Upper lobe of left lung (tissue), 6 donors: ENCODE results near the gene DDIT3. TPM values are rescaled to one million over a fixed set of nuclear protein-coding genes. Genes with fewer than 3 reads are reported as not detected.

ENCODE experiments used
- ATAC-seq, 2 donors: fragments of 200-7000 bp; cut with Tn5 transposase; one replicate each; pipeline ENCODE4 v1.9.1; 2022; ENCODE audit warnings: mild to moderate bottlenecking in 2 of 2, moderate library complexity in 2 of 2; ENCODE audit not compliant: low FRiP score in 2 of 2
- DNase-seq, 2 donors: peaks; one replicate each; pipeline ENCODE4 v3.0.0-alpha.2; 2019 to 2020
- H3K27ac ChIP-seq, 4 donors: fragments of 200-600 bp; sonication (generic); one replicate each; pipeline ENCODE4 v1.5.1; 2016 to 2019
- H3K27me3 ChIP-seq, 4 donors: fragments of 200-600 bp; sonication (generic); one replicate each; pipeline ENCODE4 v1.5.1; 2017 to 2019
- H3K36me3 ChIP-seq, 4 donors: fragments of 200-600 bp; sonication (generic); one replicate each; pipeline ENCODE4 v1.5.1; 2016 to 2019
- H3K4me1 ChIP-seq, 4 donors: fragments of 200-600 bp; sonication (generic); one replicate each; pipeline ENCODE4 v1.5.1; 2018 to 2019
- H3K4me3 ChIP-seq, 4 donors: fragments of 200-600 bp; sonication (generic); one replicate each; pipeline ENCODE4 v1.5.1; 2017 to 2019; ENCODE audit warnings: mild to moderate bottlenecking in 2 of 4, moderate library complexity in 1 of 4
- H3K9me3 ChIP-seq, 4 donors: fragments of 200-600 bp; sonication (generic); one replicate each; pipeline ENCODE4 v1.5.1; 2018 to 2019
- EP300 ChIP-seq, 4 donors: sonication (generic); formaldehyde crosslinking; IDR thresholded peaks; one replicate each; pipeline ENCODE4 v1.5.1; 2017; ENCODE audit warnings: antibody characterized with exemption in 4 of 4, control low read depth in 2 of 4
- POLR2A ChIP-seq, 4 donors: fragments of 450-650 bp; IDR thresholded peaks; one replicate each; pipeline ENCODE4 v1.5.1; 2016 to 2017; ENCODE audit warnings: antibody characterized with exemption in 4 of 4, mild to moderate bottlenecking in 2 of 4
- POLR2AphosphoS5 ChIP-seq, 2 donors: sonication (generic); formaldehyde crosslinking; IDR thresholded peaks; one replicate each; pipeline ENCODE4 v1.5.1; 2017; ENCODE audit warnings: antibody characterized with exemption in 2 of 2
- WGBS, 2 donors: methylation state at CpG; one replicate each; pipeline ENCODE4 v1.1.5; 2017 to 2018; 5-methylcytosine and 5-hydroxymethylcytosine counted together
- total RNA-seq, 6 donors: library from RNA; depleted of rRNA in 4 of 6; stranded (reverse); fragments of >200 nt in 4 of 6; gene quantifications; one replicate each; pipeline versions ENCODE4 v1.1.0 to v1.2.1, GENCODE V29; 2016 to 2021
- TF ChIP-seq, protein P1 (sequence below), 6 experiments: fragments of 450-650 bp in 4 of 6; fragments of 200-600 bp in 2 of 6; sonication (generic) in 2 of 6; IDR thresholded peaks; one replicate each; pipeline ENCODE4 v1.5.1; 2016 to 2019; ENCODE audit warnings: antibody characterized with exemption in 6 of 6
- donor health status: DM: no; HTN: no; CAD: no; lungs with moderate emphysema.
- donor health status: DM: no; HTN: yes; CAD: no; lungs with severe emphysema.

The DDIT3 gene
- total RNA-seq, 6 donors from 2014 or later: 26.1 to 45.1 (median 33.1) TPM

DNA sequence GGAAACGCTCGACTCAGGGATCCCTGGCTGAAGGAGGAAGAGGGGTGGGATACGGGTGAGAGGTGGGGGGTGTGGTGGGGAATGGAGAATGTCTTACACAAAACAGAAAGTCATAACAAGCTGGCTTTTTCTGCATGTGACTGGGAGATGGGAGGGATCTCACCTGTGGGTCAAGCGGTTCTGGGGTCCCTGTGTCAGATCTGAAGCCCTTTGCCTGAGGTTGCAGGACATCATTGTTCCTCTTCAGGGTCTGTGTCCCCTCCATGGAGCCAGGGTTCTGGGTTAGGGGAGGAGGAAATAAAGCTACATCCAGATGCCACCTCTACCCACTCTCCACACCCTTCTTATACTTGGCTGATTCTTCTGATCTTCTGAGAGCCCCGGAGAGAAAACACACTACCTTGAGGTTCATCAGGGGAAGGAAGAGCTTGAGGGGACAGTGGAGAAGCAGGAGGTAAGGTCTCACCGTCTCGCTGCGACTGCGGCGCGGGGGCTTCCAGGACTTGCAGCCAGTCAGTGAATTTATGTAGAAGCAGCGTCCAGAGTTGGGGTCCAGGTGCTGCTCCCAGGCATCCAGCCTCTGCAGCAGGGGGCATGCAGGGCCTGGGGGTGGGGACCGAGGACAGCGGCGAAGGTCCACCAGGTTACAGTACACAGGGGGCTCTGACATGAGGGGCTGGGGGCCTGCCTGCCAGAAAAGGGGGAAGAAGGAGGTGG lies 43.2 kb downstream of the DDIT3 start:
- TF ChIP-seq EP300 (IDR thresholded peaks at IDR 0.05) (no peak), POLR2A (IDR thresholded peaks at IDR 0.05) (no peak), POLR2AphosphoS5 (IDR thresholded peaks at IDR 0.05) (no peak)
- TF ChIP-seq, protein P1, sequence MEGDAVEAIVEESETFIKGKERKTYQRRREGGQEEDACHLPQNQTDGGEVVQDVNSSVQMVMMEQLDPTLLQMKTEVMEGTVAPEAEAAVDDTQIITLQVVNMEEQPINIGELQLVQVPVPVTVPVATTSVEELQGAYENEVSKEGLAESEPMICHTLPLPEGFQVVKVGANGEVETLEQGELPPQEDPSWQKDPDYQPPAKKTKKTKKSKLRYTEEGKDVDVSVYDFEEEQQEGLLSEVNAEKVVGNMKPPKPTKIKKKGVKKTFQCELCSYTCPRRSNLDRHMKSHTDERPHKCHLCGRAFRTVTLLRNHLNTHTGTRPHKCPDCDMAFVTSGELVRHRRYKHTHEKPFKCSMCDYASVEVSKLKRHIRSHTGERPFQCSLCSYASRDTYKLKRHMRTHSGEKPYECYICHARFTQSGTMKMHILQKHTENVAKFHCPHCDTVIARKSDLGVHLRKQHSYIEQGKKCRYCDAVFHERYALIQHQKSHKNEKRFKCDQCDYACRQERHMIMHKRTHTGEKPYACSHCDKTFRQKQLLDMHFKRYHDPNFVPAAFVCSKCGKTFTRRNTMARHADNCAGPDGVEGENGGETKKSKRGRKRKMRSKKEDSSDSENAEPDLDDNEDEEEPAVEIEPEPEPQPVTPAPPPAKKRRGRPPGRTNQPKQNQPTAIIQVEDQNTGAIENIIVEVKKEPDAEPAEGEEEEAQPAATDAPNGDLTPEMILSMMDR (IDR thresholded peaks at IDR 0.05): no peak
- peaks cover 0 to 24% (median 6%) of the 10 kb centered on the region in 4 donors for H3K27me3 ChIP-seq
- peak overlapping the region in 3 of 4 donors; percentile 40 to 54 (median 50) for H3K4me3 ChIP-seq
- WGBS, 2 donors: 55 to 57% methylated on average over 15 of the region's 15 CpGs
- peaks cover 0 to 3% (median 0%) of the 10 kb centered on the region in 4 donors for H3K36me3 ChIP-seq
- peak overlapping the region; percentile 75 to 90 (median 82) for H3K27ac ChIP-seq
- no peak for ATAC-seq
- H3K4me1 ChIP-seq: peaks cover 16 to 37% (median 25%) of the 10 kb centered on the region in 4 donors
- no peak for DNase-seq
- no peaks in the 10 kb centered on the region for H3K9me3 ChIP-seq

DNA sequence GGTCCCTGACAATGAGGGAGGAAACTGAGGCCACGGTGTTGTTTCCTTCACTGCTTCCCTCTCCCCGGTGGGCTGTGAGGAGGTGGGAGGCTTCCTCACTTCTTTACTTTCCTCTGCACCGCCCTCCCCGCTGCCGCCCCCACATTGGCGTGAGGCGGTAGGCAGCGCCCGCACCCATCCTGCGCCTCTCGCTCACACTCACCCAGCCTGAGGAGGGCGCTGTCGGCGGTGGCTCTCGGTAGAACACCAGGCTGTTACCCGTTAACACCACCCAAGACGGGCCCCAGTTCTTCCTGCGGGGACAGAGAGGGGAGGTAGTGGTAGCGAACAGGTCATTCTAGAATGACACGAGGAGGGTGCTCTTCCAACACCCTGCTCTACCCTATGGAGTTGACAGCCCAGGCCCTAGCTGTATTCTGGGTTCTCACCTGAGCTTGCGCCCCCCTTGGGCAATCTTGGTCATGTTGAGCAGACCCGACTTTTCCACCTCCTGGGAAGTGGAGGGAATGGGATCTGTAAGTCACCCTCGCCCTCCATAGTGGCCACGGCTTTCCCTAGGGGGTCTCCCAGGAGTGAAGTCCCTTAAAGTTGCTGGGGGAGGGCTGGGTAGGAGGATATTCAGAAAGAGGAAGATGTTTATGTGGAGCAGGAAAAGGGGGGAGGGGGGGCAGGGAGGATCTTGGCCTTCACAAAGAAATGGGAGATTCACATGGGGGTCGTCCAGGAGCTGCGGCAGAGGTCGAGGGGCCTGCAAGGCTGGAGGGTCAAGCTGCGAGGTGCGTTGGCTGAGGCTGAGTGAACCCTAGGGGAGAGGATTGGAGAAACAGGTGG lies 43.9 kb downstream of the DDIT3 start:
- Histone ChIP-seq H3K9me3 (no peaks in the 10 kb centered on the region), H3K36me3 (peaks cover 0 to 3% (median 0%) of the 10 kb centered on the region in 4 donors), H3K27ac (peak overlapping the region; percentile 75 to 90 (median 82)), H3K4me1 (peaks cover 16 to 37% (median 25%) of the 10 kb centered on the region in 4 donors), H3K4me3 (peak overlapping the region in 3 of 4 donors; percentile 40 to 54 (median 50)), H3K27me3 (peaks cover 0 to 24% (median 6%) of the 10 kb centered on the region in 4 donors)
- WGBS, 2 donors: 12 to 13% methylated on average over 28 to 29 of the region's 29 CpGs
- DNase-seq: peak; percentile 65 to 86
- ATAC-seq: peak; percentile 40 to 56
- TF ChIP-seq POLR2AphosphoS5 (IDR thresholded peaks at IDR 0.05): no peak
- TF ChIP-seq EP300 (IDR thresholded peaks at IDR 0.05): no peak
- TF ChIP-seq, protein P1 (IDR thresholded peaks at IDR 0.05): peak in 5 of 6 experiments; percentile 34 to 57 (median 48)
- TF ChIP-seq POLR2A (IDR thresholded peaks at IDR 0.05): no peak

DNA sequence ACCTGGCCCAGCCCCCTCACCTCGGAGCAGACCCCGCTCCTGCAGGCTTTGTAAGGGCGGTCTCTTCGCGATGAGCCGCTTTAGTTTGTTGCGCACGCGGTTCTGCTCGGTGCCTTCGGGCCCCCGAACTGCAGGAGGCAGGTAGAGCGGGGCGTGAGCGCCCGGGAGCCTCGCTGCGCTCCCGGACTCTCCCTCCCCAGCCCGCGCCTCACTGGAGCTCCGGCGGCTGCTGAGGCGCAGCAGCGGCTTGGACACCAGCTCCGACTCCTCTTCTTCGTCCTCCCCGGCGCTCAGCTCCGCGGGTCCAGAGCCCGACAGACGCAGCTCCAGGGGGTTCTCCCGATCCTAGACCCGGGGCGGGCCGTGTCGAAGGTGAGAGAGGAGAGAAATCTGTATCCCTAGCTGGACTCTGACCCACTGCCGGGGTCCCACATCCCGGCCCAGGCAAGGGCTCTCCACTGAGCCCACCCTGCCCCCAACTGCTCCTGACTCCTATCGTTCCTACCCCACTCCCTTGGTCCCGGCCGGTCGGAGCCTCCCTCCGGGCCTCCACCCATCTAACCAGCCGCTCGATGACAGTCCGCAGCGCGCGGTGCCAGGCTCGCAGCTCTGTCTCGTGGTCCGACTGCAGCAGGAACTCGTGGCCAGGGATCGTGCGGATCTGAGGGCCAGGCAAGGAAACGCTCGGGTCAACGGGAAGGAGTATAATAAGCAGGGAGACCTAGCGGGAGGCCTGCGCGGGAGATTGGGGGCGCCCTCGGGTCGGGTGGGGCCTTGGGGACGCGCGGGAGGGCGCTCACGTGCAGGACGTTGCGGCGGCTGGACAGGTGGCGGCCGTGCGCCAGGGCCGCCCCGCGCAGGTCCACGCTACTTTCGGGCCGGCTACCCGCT lies 44.8 kb downstream of the DDIT3 start:
- peak overlapping the region in 3 of 4 donors; percentile 75 to 90 (median 87) for H3K27ac ChIP-seq
- H3K4me3 ChIP-seq: peak overlapping the region in 3 of 4 donors; percentile 40 to 54 (median 50)
- TF ChIP-seq POLR2AphosphoS5 (IDR thresholded peaks at IDR 0.05) (no peak), POLR2A (IDR thresholded peaks at IDR 0.05) (no peak), EP300 (IDR thresholded peaks at IDR 0.05) (no peak)
- TF ChIP-seq, protein P1 (IDR thresholded peaks at IDR 0.05): no peak
- peaks cover 14 to 37% (median 25%) of the 10 kb centered on the region in 4 donors for H3K4me1 ChIP-seq
- 21 to 29% methylated on average over 40 to 77 of the region's 84 CpGs for WGBS, 2 donors
- H3K27me3 ChIP-seq: peaks cover 0 to 24% (median 6%) of the 10 kb centered on the region in 4 donors
- no peaks in the 10 kb centered on the region for H3K9me3 ChIP-seq
- peaks cover 0 to 3% (median 0%) of the 10 kb centered on the region in 4 donors for H3K36me3 ChIP-seq
- DNase-seq (peak in 1 of 2 donors; percentile 89), ATAC-seq (peak in 1 of 2 donors; percentile 42)

DNA sequence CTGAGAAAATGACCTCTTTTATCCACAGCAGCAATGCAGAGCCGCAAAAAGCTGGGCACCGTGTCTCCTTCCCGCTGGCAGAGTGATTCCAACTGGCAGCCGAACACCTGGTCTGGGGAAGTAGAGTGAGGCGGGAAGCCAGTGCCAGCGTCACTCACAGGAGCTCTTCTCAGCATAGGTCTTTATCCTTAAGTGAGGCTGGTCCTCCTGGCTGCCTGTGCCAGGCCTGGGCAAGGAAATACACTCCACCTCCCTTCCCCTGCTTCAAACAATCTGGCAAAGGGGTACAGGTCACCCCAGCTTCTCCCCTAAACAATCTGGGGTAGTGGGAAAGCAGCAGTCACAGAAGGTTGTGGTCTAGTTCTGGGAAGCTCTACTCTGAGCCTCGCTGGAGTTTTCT lies 45.5 kb downstream of the DDIT3 start:
- H3K4me3 ChIP-seq: peak overlapping the region in 1 of 4 donors; percentile 54
- DNase-seq (no peak), ATAC-seq (no peak)
- H3K27ac ChIP-seq: no peak overlapping the region
- WGBS, 2 donors: 80 to 81% methylated on average over 7 of the region's 7 CpGs
- peaks cover 0 to 24% (median 6%) of the 10 kb centered on the region in 4 donors for H3K27me3 ChIP-seq
- peaks cover 13 to 37% (median 25%) of the 10 kb centered on the region in 4 donors for H3K4me1 ChIP-seq
- no peaks in the 10 kb centered on the region for H3K9me3 ChIP-seq
- peaks cover 0 to 4% (median 1%) of the 10 kb centered on the region in 4 donors for H3K36me3 ChIP-seq
- TF ChIP-seq, protein P1 (IDR thresholded peaks at IDR 0.05): no peak
- TF ChIP-seq POLR2AphosphoS5 (IDR thresholded peaks at IDR 0.05) (no peak), POLR2A (IDR thresholded peaks at IDR 0.05) (no peak), EP300 (IDR thresholded peaks at IDR 0.05) (no peak)
